Fibroblast of skin of right quadriceps (primary cell): Measurements from ENCODE around the gene GPANK1.
"Not testable (repeated sequence)": the region's sequence is repeated elsewhere in the genome, so short reads cannot be mapped to it uniquely, and the experiment has no call there.

Source experiments
- DNase-seq: peaks from one replicate; pipeline ENCODE4 v3.0.0-alpha.2; 2013

GPANK1 gene

GRCh38 chr6:31664790-31665500 is at the start of gene GPANK1:
Gene GPANK1, minus strand, starts transcription at chr6:31664997. Its CDS starts 519 bp downstream, at chr6:31664478.
- peak; percentile 95 for DNase-seq

GRCh38 chr6:31713991-31714684 is 49.3 kb upstream of the GPANK1 start:
- no peak for DNase-seq

- DNase-seq, result no peak
These were observed 48.7 kb upstream of the GPANK1 start for GRCh38 chr6:31713465-31713864.

DNA sequence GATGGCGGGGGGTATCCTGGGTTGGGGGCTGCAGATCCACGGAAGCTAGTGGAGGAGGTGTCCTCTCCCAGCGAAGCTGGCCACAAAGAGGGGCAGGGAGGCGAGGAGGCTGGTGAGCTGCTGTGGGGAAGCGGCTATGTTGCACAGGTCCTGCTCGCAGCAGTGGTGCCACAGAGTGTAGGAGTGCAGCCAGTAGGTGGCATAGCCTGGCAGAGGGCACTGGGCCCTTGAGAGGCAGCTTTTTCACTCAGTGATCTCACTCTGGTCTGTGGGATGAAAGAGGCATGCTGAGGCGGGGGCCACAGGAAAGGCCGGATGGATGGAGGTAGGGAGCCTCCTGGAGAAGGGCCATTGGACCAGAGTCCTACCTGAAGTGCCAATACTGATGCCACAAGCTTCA is 47.5 kb upstream of the GPANK1 start:
- no peak for DNase-seq

DNA sequence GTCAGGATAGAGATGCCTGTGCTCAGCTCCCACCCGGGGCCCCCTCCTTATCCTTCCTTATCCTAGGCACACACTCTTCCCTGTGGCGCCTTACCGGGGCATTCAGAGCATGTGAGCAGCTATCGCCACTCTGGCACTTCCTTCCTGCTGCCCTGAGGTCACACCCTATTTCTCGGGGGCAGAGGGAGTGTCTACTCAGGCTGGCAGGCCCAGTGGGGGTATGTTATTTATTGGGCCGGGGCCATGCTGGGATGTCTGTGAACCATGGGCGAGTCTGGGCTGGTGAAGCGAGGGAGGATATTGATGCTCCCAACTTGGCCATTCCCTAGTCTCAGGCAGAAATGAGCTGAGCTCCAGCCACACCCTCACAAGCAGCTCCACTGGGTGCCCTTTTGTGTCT is 46.4 kb upstream of the GPANK1 start:
- no peak for DNase-seq

DNA sequence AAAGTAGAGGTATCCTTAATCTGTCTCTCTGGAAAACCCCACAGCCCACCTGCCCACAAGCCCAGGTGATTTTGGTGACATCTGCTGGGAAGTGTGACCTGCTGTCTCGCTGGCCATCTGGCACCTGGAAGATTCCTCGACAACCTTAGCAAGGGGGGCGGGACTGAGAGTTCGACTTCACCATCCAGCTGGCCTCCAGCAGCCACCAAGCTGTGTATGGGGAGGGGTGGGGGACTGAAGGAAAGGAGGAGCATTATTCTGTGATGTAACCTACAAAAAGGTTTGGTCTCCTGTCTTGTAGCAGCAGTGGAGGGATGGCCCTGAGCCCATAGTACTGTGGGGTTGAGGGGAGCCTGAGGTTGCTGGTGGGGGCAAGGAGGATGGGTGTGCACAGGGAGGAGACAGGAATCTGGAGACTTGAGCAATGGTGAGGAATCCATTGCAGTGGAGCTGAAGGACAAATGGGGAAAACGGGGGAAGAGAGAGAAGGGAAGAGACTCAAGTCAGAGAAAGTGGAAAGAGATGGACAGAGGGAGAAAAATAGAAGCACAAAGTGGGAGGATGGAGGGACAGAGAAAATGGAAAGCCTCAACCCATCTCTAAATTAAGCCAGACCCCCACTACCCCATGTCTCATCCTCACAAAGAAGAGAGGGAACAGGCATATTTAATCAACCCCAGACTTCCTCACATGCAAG is 45.9 kb upstream of the GPANK1 start:
- DNase-seq, result no peak

- not testable (repeated sequence) for DNase-seq
These were observed 44.4 kb upstream of the GPANK1 start for GRCh38 chr6:31709157-31709556.

DNA sequence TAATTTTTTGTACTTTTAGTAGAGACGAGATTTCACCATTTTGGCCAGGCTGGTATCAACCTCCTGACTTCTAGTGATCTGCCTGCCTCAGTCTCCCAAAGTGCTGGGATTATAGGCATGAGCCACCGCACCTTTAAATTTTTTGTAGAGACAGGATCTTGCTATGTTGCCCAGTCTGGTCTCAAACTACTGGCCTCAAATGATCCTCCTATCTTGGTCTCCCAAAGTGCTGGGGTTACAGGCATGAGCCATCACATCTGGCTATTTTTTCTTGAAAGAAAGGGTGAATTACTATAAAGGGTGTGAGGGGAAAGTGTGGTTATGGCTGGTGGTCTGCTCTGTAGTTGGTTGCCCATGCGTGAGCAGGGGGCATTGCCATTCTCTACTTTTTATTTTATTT is 43.4 kb upstream of the GPANK1 start:
- DNase-seq, result no peak

DNA sequence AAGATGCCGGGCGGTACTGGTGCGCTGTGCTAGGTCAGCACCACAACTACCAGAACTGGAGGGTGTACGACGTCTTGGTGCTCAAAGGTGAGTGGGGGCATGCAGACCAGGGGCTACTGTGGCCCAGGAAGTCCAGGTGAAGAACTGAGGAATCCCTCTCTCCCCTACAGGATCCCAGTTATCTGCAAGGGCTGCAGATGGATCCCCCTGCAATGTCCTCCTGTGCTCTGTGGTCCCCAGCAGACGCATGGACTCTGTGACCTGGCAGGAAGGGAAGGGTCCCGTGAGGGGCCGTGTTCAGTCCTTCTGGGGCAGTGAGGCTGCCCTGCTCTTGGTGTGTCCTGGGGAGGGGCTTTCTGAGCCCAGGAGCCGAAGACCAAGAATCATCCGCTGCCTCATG is 42.9 kb upstream of the GPANK1 start:
- no peak for DNase-seq

GRCh38 chr6:31706599-31706998 is 41.8 kb upstream of the GPANK1 start, which contains the start of gene LY6G6F:
Gene LY6G6F, plus strand, starts transcription at chr6:31706866. Its CDS starts 41 bp downstream, at chr6:31706907.
- DNase-seq, result no peak

DNA sequence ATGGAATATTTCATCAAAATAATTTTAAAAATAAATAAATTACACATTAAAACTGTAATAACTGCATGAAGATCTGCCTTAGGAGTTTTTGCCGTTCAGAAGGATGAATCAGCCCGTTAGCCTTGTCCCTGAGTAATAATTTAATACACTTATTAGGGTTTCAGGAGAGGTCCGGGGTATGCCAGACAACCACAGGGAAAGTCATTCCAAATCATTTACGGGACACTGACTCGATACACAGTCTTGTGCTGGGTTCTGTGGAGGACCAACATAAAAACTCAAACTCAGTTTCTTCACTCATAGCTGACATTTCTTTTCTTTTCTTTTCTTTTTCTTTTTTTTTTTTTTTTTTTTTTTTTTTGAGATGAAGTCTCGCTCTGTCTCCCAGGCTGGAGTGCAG is 41.1 kb upstream of the GPANK1 start:
- DNase-seq, result no peak

- DNase-seq, result peak; percentile 98
These were observed 38.3 kb upstream of the GPANK1 start, which contains the start of gene ABHD16A for GRCh38 chr6:31702819-31703716. Gene ABHD16A, minus strand, starts transcription at chr6:31703324. Its CDS starts 43 bp downstream, at chr6:31703281.

DNA sequence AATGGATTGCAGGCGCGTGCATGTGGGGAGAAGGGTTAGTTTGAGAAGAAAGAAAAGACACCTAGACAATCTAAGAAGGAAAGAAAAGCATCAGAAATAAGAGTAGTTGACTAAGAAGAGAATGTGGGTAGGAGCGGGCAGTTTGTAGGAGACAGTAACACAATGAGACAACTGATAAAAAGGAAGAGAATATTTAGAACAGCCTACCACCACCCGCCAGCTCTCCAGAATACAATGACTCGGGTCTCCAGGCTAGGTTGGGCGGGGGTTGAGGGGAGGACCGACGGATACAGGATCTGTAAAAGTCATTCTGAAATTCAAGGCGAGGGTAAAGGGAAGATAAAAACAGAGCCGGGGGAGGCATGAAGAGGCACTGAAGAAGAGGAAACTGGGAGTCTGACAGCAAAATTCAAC is 37.6 kb upstream of the GPANK1 start:
- DNase-seq, result no peak

DNA sequence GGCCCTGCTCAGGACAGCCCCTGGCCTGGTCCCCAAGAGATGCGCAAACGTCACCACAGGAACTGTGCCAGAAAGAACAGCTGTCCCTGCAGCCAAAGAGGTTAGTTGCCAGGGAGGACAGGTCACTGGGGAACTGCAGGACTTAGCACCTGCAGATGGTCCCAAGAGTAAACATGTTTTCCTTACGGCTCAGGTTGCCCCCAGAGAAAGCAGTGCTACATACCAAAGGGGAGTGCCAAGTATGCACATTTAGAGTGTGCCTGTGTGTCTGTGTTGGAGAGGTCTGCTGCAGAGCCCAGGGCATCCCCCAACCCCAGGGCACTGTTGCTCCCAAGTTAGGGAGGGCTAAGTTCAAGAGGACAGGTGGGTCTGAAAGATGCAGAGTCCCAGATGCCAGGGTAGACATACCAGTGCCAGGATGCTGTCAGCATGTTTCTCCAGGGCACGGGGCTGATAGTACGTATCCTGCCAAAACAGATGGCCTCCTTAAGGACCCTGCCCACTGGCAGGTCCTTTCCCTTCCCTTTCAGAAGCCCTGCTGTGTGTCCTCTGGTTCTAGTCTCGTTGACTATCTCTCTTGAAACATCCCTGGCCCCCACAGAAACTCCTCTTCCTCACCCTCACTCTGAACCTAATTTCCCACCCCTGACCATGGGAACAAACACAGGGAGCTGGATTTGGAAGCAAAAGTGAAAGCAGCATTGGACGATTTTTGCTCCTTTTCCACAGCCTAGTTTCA is 37.0 kb upstream of the GPANK1 start:
- DNase-seq, result no peak

DNA sequence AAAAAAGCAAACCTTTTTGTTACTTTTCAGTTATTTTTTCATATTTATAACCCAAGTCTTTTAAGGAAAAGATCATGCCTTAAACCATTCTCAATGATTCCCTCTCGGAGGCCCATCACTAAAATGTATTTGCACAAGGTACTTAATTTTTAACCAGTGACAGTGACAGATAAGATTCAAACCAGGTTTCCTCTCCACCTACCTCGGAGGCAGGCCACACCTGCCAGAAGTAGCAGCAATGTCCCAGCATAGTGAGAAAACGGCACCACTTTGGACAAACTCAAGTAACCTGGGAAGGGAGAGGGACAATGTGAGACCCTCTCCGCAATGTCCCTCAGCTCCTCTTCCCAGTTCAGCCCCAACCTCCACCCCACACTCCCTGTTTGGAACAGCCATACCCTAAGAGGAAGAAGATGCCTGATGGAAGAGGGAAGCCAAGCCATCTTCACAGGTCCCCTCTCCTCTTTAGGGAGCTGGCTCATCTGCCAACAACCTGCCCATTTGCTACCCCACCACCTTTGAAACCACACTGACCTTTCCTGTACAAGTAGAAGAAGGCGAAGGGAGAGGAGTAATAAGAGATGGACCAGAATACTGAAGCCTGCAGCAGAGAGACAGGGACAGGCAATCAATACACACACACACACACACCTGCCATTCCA is 36.1 kb upstream of the GPANK1 start:
- DNase-seq, result no peak

- no peak for DNase-seq
These were observed 32.8 kb upstream of the GPANK1 start for GRCh38 chr6:31697555-31697954.

DNA sequence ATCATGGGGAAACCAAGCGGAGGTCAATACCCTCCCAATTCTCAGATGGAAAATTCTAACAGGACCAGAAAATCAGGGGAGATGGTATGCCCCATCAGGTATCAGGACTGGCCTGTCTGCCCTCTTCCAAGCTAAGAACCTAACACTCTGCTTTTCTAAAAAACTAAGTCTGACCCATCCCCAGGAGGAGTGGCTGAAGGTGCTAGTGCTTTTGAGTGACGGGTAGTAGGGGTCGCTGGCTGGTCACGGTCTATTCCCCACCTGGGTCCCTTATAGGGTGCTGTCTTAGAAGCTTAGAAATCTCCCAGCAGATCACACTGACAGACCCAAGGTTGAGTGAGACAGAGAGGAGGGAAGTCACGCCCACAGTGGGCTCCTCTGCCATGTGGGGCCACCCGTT is 28.7 kb upstream of the GPANK1 start:
- no peak for DNase-seq

- no peak for DNase-seq
These were observed 28.1 kb upstream of the GPANK1 start for GRCh38 chr6:31692886-31693285.

GRCh38 chr6:31692353-31692752 is 27.6 kb upstream of the GPANK1 start:
- no peak for DNase-seq

- no peak for DNase-seq
These were observed 26.8 kb upstream of the GPANK1 start for GRCh38 chr6:31691564-31692108.

GRCh38 chr6:31691078-31691463 is 26.3 kb upstream of the GPANK1 start:
- no peak for DNase-seq
